Measurements from ENCODE around the gene CTNNA2. TPM values are rescaled to one million over a fixed set of nuclear protein-coding genes. Genes with fewer than 3 reads are reported as not detected.

The CTNNA2 gene
- total and polyA plus RNA-seq, 2 of the 8 experiments (the other 6 are each of a cell fraction or from before 2014, with no cell fraction given), result 3.9 to 9.0 TPM

GRCh38 chr2:79985145-79985544 is 472.3 kb downstream of the CTNNA2 start:
- H2BK20ac ChIP-seq (ENCODE audit: low read length), result no peak overlapping the region
- H3K4me1 ChIP-seq (replicated peaks in 1 of 4; ENCODE audit: control insufficient read depth in 3 of 4, insufficient read depth in 4 of 4, low read length in 3 of 4), result no peaks in the 10 kb centered on the region; a peak in 1 of 7 replicates
- H3K9me3 ChIP-seq (ENCODE audit: insufficient read depth in 2 of 2, low read depth in 1 of 2, low read length in 1 of 2), result no peaks in the 10 kb centered on the region
- H3K27me3 ChIP-seq (replicated peaks in 1 of 4; ENCODE audit: control insufficient read depth in 3 of 4, extremely low read depth in 1 of 4, insufficient read depth in 3 of 4, low read length in 3 of 4), result no peaks in the 10 kb centered on the region
- H3K23ac ChIP-seq (ENCODE audit: insufficient read length), result no peak overlapping the region
- H2BK5ac ChIP-seq (ENCODE audit: low read depth, low read length), result no peak overlapping the region
- no peaks in the 10 kb centered on the region for H3K36me3 ChIP-seq (ENCODE audit: control insufficient read depth in 2 of 4, insufficient read depth in 4 of 4, low read length in 3 of 4)
- H4K20me1 ChIP-seq (replicated peaks in 1 of 2; ENCODE audit: control insufficient read depth in 1 of 2, insufficient read depth in 2 of 2, low read length in 2 of 2), result no peaks in the 10 kb centered on the region
- ChIA-PET POLR2A (ENCODE audit: partially characterized antibody) (no interaction called here), CTCF (ENCODE audit: partially characterized antibody) (interaction anchor here (1.3 kb wide), 1 partner anchor 25 kb away, joined by 4 read pairs; no protein-coding TSS in a partner anchor)
- WGBS, 2 experiments (ENCODE audit: extremely low coverage in 1 of 2, insufficient coverage in 1 of 2, insufficient read length in 1 of 2, insufficient replicate concordance in 2 of 2, low coverage in 1 of 2, low lambda C conversion rate in 2 of 2, missing lambda C conversion rate in 1 of 2), result 86% methylated on average over 3 of the region's 3 CpGs; no CpG with 5 or more reads in 1 of the 2 experiments
- H3K4ac ChIP-seq (replicated peaks; ENCODE audit: insufficient read length, low read depth, low read length), result no peak overlapping the region
- H3K56ac ChIP-seq (replicated peaks; ENCODE audit: insufficient read length, low read depth, low read length), result no peak overlapping the region
- no peak overlapping the region for H3K18ac ChIP-seq (ENCODE audit: extremely low read depth, low read length)
- no peak overlapping the region for H4K5ac ChIP-seq (ENCODE audit: insufficient read length, low read depth, low read length)
- H3K4me2 ChIP-seq (ENCODE audit: insufficient read depth in 1 of 2, low read depth in 2 of 2, low read length in 2 of 2), result no peak overlapping the region
- no peak overlapping the region for H3K9ac ChIP-seq (replicated peaks in 1 of 4; ENCODE audit: extremely low read depth in 1 of 4, low read depth in 3 of 4, low read length in 3 of 4)
- no peak overlapping the region for H2BK15ac ChIP-seq (ENCODE audit: low read length)
- no peak overlapping the region for H2BK120ac ChIP-seq (replicated peaks; ENCODE audit: low read depth, low read length)
- TF ChIP-seq SP4 (IDR thresholded peaks at IDR 0.05; ENCODE audit: low read length), result no peak
- peak in 1 of 2 experiments; percentile 13; a peak in 1 of 4 replicates for TF ChIP-seq RAD21 (IDR thresholded peaks at IDR 0.05 in 1 of 2, conservative IDR thresholded peaks at IDR 0.05 in 1 of 2; ENCODE audit: low read depth in 2 of 2, low read length in 2 of 2)
- peak in 1 of 3 experiments; percentile 37; a peak in 2 of 4 replicates for TF ChIP-seq CTCF (IDR thresholded peaks at IDR 0.05; ENCODE audit: control extremely low read depth in 1 of 3, insufficient read depth in 1 of 3, low read depth in 1 of 3, low read length in 3 of 3)
- TF ChIP-seq ATF3 (IDR thresholded peaks at IDR 0.05; ENCODE audit: insufficient read depth, low read depth, low read length), result no peak
- no peak for TF ChIP-seq SAP30 (IDR thresholded peaks at IDR 0.05; ENCODE audit: insufficient read depth, insufficient replicate concordance, low read length)
- no peak for TF ChIP-seq TAF7 (optimal IDR thresholded peaks at IDR 0.05; ENCODE audit: borderline replicate concordance, low read depth, low read length)
- no peak for TF ChIP-seq TEAD4 (IDR thresholded peaks at IDR 0.05; ENCODE audit: low read depth, low read length)
- TF ChIP-seq BCL11A (IDR thresholded peaks at IDR 0.05; ENCODE audit: low read depth in 2 of 2, low read length in 2 of 2), result no peak
- TF ChIP-seq MAX (IDR thresholded peaks at IDR 0.05), result no peak
- no peak overlapping the region for H3K14ac ChIP-seq (ENCODE audit: insufficient read length)
- no peak overlapping the region for H3K4me3 ChIP-seq (ENCODE audit: extremely low read depth in 1 of 4, insufficient read depth in 2 of 4, low read depth in 3 of 4, low read length in 4 of 4)
- H3K79me1 ChIP-seq (ENCODE audit: low read depth, low read length), result no peaks in the 10 kb centered on the region
- no peaks in the 10 kb centered on the region for H3K79me2 ChIP-seq (ENCODE audit: control insufficient read depth in 1 of 2, insufficient read depth in 2 of 2, low read length in 2 of 2)
- no peak overlapping the region for H2AFZ ChIP-seq (ENCODE audit: low read length)
- H3K27ac ChIP-seq (ENCODE audit: low read depth, low read length), result no peak overlapping the region
- no peaks in the 10 kb centered on the region for H3K23me2 ChIP-seq (ENCODE audit: low read depth, low read length)
- no peak overlapping the region for H2AK5ac ChIP-seq (ENCODE audit: low read depth, low read length)
- H2BK12ac ChIP-seq (ENCODE audit: low read depth, low read length), result no peak overlapping the region
- no peak for DNase-seq (ENCODE audit: low read depth in 1 of 2, low spot score in 2 of 2)
- FAIRE-seq, result no peak
- no peak overlapping the region for H4K91ac ChIP-seq (replicated peaks; ENCODE audit: insufficient read length, low read length)
- no peak overlapping the region for H4K8ac ChIP-seq (ENCODE audit: extremely low read depth, insufficient read depth, low read length)

Measured in H1 (cell line).